H9 (cell line): ENCODE results near the gene TMEM151A. TPM values are rescaled to one million over a fixed set of nuclear protein-coding genes. Genes with fewer than 3 reads are reported as not detected.

Experiments used
- DNase-seq: peaks from one replicate; pipeline ENCODE4 v3.0.0-alpha.2; 2017
- H2AFZ ChIP-seq: one replicate; pipeline ENCODE4 v1.6.1; 2013; ENCODE audit warnings: mild to moderate bottlenecking, low read length, control low read depth, moderate library complexity
- H2AK5ac ChIP-seq: 2 replicates; pipeline ENCODE4 v1.6.1; 2013; ENCODE audit warnings: low read length, control low read depth, mixed read lengths; ENCODE audit not compliant: insufficient read length
- H2BK120ac ChIP-seq: one replicate; pipeline ENCODE4 v1.6.1; 2013; ENCODE audit warnings: low read depth, mild to moderate bottlenecking, low read length, control low read depth, inconsistent platforms; ENCODE audit not compliant: poor library complexity, severe bottlenecking
- H2BK12ac ChIP-seq: 2 replicates; pipeline ENCODE4 v1.6.1; 2013; ENCODE audit warnings: low read length, control low read depth, mixed read lengths, low read depth; ENCODE audit not compliant: insufficient read length
- H2BK15ac ChIP-seq: 2 replicates; pipeline ENCODE4 v1.6.1; 2013; ENCODE audit warnings: low read depth, low read length, control low read depth
- H2BK20ac ChIP-seq: one replicate; pipeline ENCODE4 v1.6.1; 2013; ENCODE audit warnings: low read depth, mild to moderate bottlenecking, low read length, control low read depth, inconsistent platforms; ENCODE audit not compliant: poor library complexity, severe bottlenecking
- H2BK5ac ChIP-seq: 2 replicates; pipeline ENCODE4 v1.6.1; 2013; ENCODE audit warnings: low read length, control low read depth, mixed read lengths; ENCODE audit not compliant: insufficient read length
- H3K14ac ChIP-seq: 2 replicates; pipeline ENCODE4 v1.6.1; 2013; ENCODE audit warnings: low read length, control low read depth; ENCODE audit not compliant: insufficient read depth
- H3K18ac ChIP-seq: 2 replicates; pipeline ENCODE4 v1.6.1; 2013; ENCODE audit warnings: low read depth, mild to moderate bottlenecking, mixed read lengths, low read length, control low read depth; ENCODE audit not compliant: insufficient read length
- H3K23ac ChIP-seq: 2 replicates; pipeline ENCODE4 v1.6.1; 2013; ENCODE audit warnings: low read length, control low read depth, mixed read lengths, low read depth; ENCODE audit not compliant: insufficient read length
- H3K23me2 ChIP-seq: 2 replicates; pipeline ENCODE4 v1.6.1; 2013; ENCODE audit warnings: low read depth, mild to moderate bottlenecking, mixed read lengths, low read length, control low read depth; ENCODE audit not compliant: insufficient read length, poor library complexity, severe bottlenecking
- H3K27ac ChIP-seq: 2 replicates; pipeline ENCODE4 v1.5.1; 2013; ENCODE audit warnings: low read length, control low read depth, mixed read lengths, low read depth; ENCODE audit not compliant: insufficient read length
- H3K27me3 ChIP-seq: 2 replicates; pipeline ENCODE4 v1.6.1; 2013; ENCODE audit warnings: low read length, control low read depth, inconsistent platforms; ENCODE audit not compliant: insufficient read depth
- H3K4ac ChIP-seq: 2 replicates; pipeline ENCODE4 v1.6.1; 2013; ENCODE audit warnings: low read depth, mild to moderate bottlenecking, control low read depth, inconsistent platforms, low read length, moderate library complexity
- H3K4me1 ChIP-seq: 2 replicates; pipeline ENCODE4 v1.6.1; 2013; ENCODE audit warnings: low read length, control low read depth, inconsistent platforms; ENCODE audit not compliant: insufficient read depth
- H3K4me2 ChIP-seq: 2 replicates; pipeline ENCODE4 v1.6.1; 2013; ENCODE audit warnings: low read length, control low read depth, mixed read lengths; ENCODE audit not compliant: insufficient read length, insufficient read depth
- H3K56ac ChIP-seq: 2 replicates; pipeline ENCODE4 v1.6.1; 2013; ENCODE audit warnings: low read depth, mild to moderate bottlenecking, mixed read lengths, low read length, control low read depth; ENCODE audit not compliant: insufficient read length
- H3K79me1 ChIP-seq: 2 replicates; pipeline ENCODE4 v1.6.1; 2013; ENCODE audit warnings: low read depth, mild to moderate bottlenecking, moderate library complexity, low read length, control low read depth, inconsistent platforms; ENCODE audit not compliant: insufficient read depth, poor library complexity, severe bottlenecking
- H3K79me2 ChIP-seq: 2 replicates; pipeline ENCODE4 v1.6.1; 2013; ENCODE audit warnings: low read length, control low read depth, inconsistent platforms; ENCODE audit not compliant: insufficient read depth
- H3K9ac ChIP-seq: 2 replicates; pipeline ENCODE4 v1.6.1; 2013; ENCODE audit warnings: low read length, control low read depth, mixed read lengths; ENCODE audit not compliant: insufficient read length; ENCODE audit errors: extremely low read depth
- H3K9me3 ChIP-seq: one replicate; pipeline ENCODE4 v1.6.1; 2013; ENCODE audit warnings: low read depth, low read length, inconsistent platforms; ENCODE audit not compliant: control insufficient read depth
- H3T11ph ChIP-seq: one replicate; pipeline ENCODE4 v1.6.1; 2013; ENCODE audit warnings: mild to moderate bottlenecking, low read length, control low read depth, inconsistent platforms
- H4K20me1 ChIP-seq: one replicate; pipeline ENCODE4 v1.6.1; 2013; ENCODE audit not compliant: control insufficient read depth, insufficient read length, insufficient read depth
- H4K5ac ChIP-seq: 2 replicates; pipeline ENCODE4 v1.6.1; 2013; ENCODE audit warnings: low read depth, mild to moderate bottlenecking, mixed read lengths, low read length, control low read depth; ENCODE audit not compliant: insufficient read length
- H4K8ac ChIP-seq: replicated peaks from 2 replicates; pipeline ENCODE4 v1.6.1; 2013; ENCODE audit warnings: low read length, control low read depth, mixed read lengths, low read depth; ENCODE audit not compliant: insufficient read length
- H4K91ac ChIP-seq: 2 replicates; pipeline ENCODE4 v1.6.1; 2013; ENCODE audit warnings: low read depth, mild to moderate bottlenecking, moderate library complexity, mixed read lengths, low read length, control low read depth; ENCODE audit not compliant: insufficient read length
- H3K27ac Mint-ChIP-seq, 3 experiments: 2 replicates in 2 of 3; 3 replicates in 1 of 3; pipeline ENCODE4 v1.8.0; 2020 to 2021; ENCODE audit warnings: mixed read lengths in 3 of 3, mild to moderate bottlenecking in 1 of 3, moderate library complexity in 1 of 3
- H3K27me3 Mint-ChIP-seq: 2 replicates; pipeline ENCODE4 v1.8.0; 2021; ENCODE audit warnings: low read depth, mild to moderate bottlenecking, moderate library complexity, mixed read lengths
- H3K36me3 Mint-ChIP-seq, 3 experiments: 2 replicates in 2 of 3; 3 replicates in 1 of 3; pipeline ENCODE4 v1.8.0; 2020 to 2021; ENCODE audit warnings: low read depth in 3 of 3, mixed read lengths in 3 of 3; ENCODE audit not compliant: insufficient read depth in 1 of 3
- H3K4me1 Mint-ChIP-seq, 2 experiments: 2 replicates each; pipeline ENCODE4 v1.8.0; 2020; ENCODE audit warnings: mixed read lengths in 2 of 2
- H3K4me3 Mint-ChIP-seq, 2 experiments: 2 replicates in 1 of 2; 3 replicates in 1 of 2; pipeline ENCODE4 v1.8.0; 2020 to 2021; ENCODE audit warnings: mild to moderate bottlenecking in 2 of 2, mixed read lengths in 2 of 2, moderate library complexity in 1 of 2
- H3K9me3 Mint-ChIP-seq, 2 experiments: 2 replicates in 1 of 2; 3 replicates in 1 of 2; pipeline ENCODE4 v1.8.0; 2020; ENCODE audit warnings: mild to moderate bottlenecking in 2 of 2, mixed read lengths in 2 of 2, moderate library complexity in 1 of 2
- WGBS: extraction: QIAGEN DNeasy Blood & Tissue Kit; methylation state at CpG from one replicate; pipeline ENCODE4 v1.1.7; 2013; ENCODE audit warnings: missing lambda C conversion rate, low lambda C conversion rate, mixed read lengths; ENCODE audit not compliant: insufficient read length; ENCODE audit errors: extremely low coverage; 5-methylcytosine and 5-hydroxymethylcytosine counted together
- total RNA-seq: library from RNA; stranded (reverse); gene quantifications from 2 replicates; pipeline ENCODE4 v1.2.1, GENCODE V29; 2021
- TF ChIP-seq, protein P1 (sequence below): fragments of 200-600 bp; sonication (generic); conservative IDR thresholded peaks from 3 replicates; pipeline ENCODE4 v1.8.0; 2021; ENCODE audit warnings: antibody characterized with exemption, mild to moderate bottlenecking

Gene TMEM151A
- total RNA-seq, 1 experiment from 2014 or later, result 1.2 TPM

DNA sequence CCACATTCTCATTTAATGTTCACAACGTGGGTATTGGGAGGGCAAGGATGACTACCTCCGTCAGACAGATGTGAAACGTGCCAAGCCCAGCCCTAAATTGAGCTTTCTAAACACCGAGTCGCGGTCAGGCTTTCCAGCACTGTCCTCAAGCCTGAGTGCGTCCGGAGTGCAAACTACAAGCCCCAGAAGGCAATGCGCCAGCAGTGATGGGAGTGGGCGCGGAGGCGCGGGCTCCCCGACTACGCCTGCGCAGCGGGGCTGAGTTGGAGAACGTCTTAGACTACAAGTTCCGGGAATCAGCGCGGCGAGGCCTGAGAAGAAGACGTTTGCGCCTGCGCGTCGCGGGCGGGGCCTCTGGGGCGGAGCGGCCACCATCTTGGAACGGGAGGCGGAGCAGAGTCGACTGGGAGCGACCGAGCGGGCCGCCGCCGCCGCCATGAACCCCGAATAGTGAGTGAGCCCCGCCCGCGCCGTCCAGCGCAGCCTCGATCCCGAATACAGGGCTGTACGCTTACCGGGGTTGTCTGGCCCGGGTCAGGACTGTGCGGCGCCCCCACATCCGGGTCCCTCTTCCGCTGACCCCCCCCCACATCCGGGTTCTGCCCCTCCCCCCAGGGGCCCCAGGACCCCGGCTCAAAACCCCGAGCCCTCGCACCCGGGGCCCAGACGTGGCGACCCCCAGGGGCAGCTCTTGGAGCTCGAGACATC, 23.3 kb upstream of the TMEM151A start, which contains the start of gene RAB1B:
Gene RAB1B, plus strand, starts transcription at position 396 of the 708 bp plus-strand sequence. Its CDS starts 41 bp downstream, at position 437.
- Histone ChIP-seq H3K56ac (no peak within 1 kb of the TSS), H4K20me1 (peaks cover 2% of the 10 kb centered on the region), H3K9ac (peak within 1 kb of the TSS; percentile 77), H2BK12ac (no peak within 1 kb of the TSS), H3K27me3 (no peaks in the 10 kb centered on the region), H3K4me2 (peak within 1 kb of the TSS; percentile 95), H2BK120ac (no peak within 1 kb of the TSS), H3K18ac (peak within 1 kb of the TSS; percentile 98), H4K8ac (no peak within 1 kb of the TSS), H2BK5ac (no peak within 1 kb of the TSS), H3K23ac (no peak within 1 kb of the TSS), H2AFZ (no peak within 1 kb of the TSS), H3K79me1 (no peaks in the 10 kb centered on the region), H3K4ac (no peak within 1 kb of the TSS), H3K9me3 (no peaks in the 10 kb centered on the region), H3K79me2 (peaks cover 5% of the 10 kb centered on the region; the same call in 1 of the 2 replicates), H4K5ac (no peak within 1 kb of the TSS), H3T11ph (no peak within 1 kb of the TSS), H2AK5ac (no peak within 1 kb of the TSS), H3K23me2 (peaks cover 10% of the 10 kb centered on the region), H2BK20ac (no peak within 1 kb of the TSS), H4K91ac (no peak within 1 kb of the TSS), H3K27ac (no peak within 1 kb of the TSS), H3K4me1 (no peaks in the 10 kb centered on the region), H3K14ac (peak within 1 kb of the TSS; percentile 100), H2BK15ac (no peak within 1 kb of the TSS)
- peaks cover 20 to 22% of the 10 kb centered on the region in 2 experiments for H3K4me1 Mint-ChIP-seq
- DNase-seq, result peak; percentile 100
- peak within 1 kb of the TSS; percentile 89 to 98 for H3K4me3 Mint-ChIP-seq
- peak within 1 kb of the TSS; percentile 94 to 98 (median 97) for H3K27ac Mint-ChIP-seq
- WGBS, result no CpG with 5 or more reads among the region's 64 CpGs
- H3K27me3 Mint-ChIP-seq, result no peaks in the 10 kb centered on the region; the same call in 1 of the 2 replicates
- TF ChIP-seq, protein P1, sequence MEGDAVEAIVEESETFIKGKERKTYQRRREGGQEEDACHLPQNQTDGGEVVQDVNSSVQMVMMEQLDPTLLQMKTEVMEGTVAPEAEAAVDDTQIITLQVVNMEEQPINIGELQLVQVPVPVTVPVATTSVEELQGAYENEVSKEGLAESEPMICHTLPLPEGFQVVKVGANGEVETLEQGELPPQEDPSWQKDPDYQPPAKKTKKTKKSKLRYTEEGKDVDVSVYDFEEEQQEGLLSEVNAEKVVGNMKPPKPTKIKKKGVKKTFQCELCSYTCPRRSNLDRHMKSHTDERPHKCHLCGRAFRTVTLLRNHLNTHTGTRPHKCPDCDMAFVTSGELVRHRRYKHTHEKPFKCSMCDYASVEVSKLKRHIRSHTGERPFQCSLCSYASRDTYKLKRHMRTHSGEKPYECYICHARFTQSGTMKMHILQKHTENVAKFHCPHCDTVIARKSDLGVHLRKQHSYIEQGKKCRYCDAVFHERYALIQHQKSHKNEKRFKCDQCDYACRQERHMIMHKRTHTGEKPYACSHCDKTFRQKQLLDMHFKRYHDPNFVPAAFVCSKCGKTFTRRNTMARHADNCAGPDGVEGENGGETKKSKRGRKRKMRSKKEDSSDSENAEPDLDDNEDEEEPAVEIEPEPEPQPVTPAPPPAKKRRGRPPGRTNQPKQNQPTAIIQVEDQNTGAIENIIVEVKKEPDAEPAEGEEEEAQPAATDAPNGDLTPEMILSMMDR, result no peak
- H3K36me3 Mint-ChIP-seq, result peaks cover 14 to 44% (median 37%) of the 10 kb centered on the region in 3 experiments
- H3K9me3 Mint-ChIP-seq, result no peaks in the 10 kb centered on the region
